Right kidney (tissue), 1 donor: Measurements from ENCODE around the gene MYOG.
A peak's percentile ranks its signal among the peaks of the same experiment; 100 is the strongest.

ENCODE experiments used
- DNase-seq: peaks from one replicate; pipeline ENCODE4 v3.0.0-alpha.2; 2016

The MYOG gene

DNA sequence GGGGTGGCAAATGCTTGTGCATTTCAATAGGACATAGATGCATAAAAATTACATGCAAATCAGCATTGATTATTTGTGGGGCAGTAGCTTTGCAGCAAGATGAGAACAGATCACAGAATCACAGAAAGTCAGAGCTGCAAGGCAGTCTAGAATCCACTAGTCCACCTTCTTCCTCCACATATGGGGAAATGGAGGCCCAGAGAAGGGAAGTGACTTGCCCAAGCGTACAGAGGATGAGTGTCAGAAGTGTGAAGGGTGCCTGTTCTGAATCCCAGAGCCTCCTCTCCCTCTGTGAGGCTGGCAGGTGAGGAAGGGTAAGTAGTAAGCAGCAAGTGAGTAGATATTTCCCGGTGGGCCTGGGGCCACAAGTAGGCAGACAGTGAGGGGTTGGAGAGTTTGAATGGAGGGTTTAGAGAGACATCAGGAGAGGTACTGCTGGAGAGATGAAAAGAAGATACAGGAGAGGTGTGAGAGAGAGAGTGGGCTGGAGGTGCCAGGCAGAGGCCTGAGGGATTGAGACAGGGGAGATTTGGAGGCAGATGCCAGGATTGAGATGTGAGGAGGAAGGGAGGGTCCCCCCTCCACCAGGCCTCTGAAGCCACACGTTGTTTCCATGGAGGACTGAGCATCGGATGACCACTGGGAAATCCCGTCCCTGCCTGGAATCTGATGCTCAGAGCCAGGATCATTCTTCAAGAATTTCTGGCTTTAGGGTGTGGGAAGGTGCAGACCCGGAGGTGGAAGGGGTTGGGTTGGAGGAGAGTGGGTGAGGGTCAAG is 4.8 kb upstream of the MYOG start:
- DNase-seq = no peak

GRCh38 chr1:203089651-203090045 is 3.8 kb upstream of the MYOG start:
- DNase-seq = no peak

GRCh38 chr1:203089001-203089650 is 3.3 kb upstream of the MYOG start:
- DNase-seq = no peak

GRCh38 chr1:203088441-203088840 is 2.6 kb upstream of the MYOG start:
- DNase-seq = no peak

- no peak for DNase-seq
These were observed 1.4 kb upstream of the MYOG start for GRCh38 chr1:203086992-203087763.

DNA sequence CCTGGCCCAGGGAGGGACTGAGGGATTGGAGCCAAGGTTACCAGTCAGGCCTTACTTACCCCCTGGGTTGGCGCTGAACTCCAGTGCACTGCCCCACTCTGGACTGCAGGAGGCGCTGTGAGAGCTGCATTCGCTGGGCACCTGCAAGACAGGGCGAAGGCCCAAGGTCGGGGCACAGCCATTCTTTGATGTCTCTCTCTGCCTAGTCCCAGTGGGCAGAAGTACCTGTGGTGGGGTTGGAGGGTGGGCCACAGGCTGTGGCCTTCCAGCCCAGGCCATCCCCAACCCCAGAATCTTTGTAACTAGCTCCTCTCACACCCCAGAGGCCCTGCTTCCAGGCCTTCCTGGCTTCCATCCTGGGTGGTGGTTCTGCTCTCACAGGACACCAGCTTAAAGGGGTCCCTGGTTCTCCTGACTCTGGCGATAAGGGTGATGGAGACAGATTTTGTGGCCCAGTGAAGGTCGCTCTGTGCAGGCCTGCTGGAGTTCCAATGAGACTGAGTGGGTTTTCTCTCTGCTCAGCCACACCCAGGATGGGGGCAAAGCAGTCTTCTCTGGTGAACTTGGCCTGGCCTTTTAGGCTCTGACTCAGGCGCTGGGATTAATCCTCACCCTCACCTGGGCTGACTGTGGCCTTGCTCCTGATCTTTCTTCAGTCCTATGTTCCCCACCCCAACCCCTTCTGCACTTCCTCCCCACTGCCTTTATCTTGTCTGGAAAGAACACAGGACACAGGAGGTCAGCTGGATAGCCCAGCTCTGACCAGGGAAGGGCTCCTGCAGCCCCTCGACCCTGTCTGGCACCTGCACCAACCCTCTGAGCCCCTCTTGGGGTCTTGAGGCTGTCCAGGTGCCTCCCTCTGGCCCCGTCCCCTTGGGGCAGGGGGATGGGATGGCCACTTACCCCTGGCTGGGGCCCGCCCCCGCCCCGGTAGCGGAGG is 954 bp downstream of the MYOG start:
- no peak for DNase-seq

- DNase-seq = no peak
These were observed 2.3 kb downstream of the MYOG start for GRCh38 chr1:203083463-203083921.

GRCh38 chr1:203082571-203083462 is 3.0 kb downstream of the MYOG start:
- DNase-seq = no peak

- no peak for DNase-seq
These were observed 3.6 kb downstream of the MYOG start for GRCh38 chr1:203082231-203082505.

- DNase-seq = no peak
These were observed 4.2 kb downstream of the MYOG start for GRCh38 chr1:203081465-203082230.

- DNase-seq = no peak
These were observed 5.4 kb downstream of the MYOG start for GRCh38 chr1:203080456-203080855.

DNA sequence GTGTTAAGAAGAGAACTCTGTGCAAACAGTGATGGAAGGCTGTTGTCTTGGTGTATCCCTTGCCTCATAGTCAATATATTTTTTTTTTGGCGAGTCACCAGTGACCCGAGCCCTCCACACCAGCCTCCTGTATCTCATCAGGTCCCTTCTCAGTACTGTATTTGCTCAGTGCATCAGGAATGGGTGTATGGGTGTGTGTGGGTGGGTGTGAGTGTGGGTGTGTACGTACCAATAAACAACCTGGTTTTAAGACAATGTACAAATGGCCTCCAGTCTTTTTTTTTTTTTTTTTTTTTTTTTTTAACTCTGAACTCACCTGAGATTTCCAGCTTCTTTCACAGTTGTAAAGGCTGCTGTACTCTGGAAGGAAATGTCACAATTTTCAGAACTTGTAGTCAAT is 7.3 kb downstream of the MYOG start:
- DNase-seq = no peak

DNA sequence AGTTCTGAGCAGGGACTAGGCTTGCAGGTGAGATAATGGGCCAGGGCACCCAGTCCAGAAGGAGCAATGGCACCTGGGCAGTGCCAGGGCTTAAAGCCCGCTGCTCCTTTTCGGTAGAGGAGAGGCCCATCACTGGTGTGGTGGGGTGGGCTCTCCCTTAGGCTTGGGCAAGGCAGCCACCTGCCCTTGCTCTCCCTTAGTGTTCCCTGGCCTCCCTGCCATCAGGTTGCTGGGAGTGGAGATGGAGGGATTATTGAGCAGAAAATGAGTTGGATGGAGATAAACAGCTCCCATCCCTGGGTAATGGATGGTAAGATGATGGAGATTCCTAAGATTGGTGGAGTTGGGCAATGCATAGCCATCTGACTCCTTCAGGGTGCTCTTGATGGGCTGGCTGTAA is 7.9 kb downstream of the MYOG start:
- DNase-seq = no peak

- no peak for DNase-seq
These were observed 8.4 kb downstream of the MYOG start for GRCh38 chr1:203077367-203077766.

GRCh38 chr1:203076031-203076511 is 9.7 kb downstream of the MYOG start:
- peak; percentile 52 for DNase-seq

GRCh38 chr1:203075236-203076030 is 10.4 kb downstream of the MYOG start:
- DNase-seq = peak; percentile 74

GRCh38 chr1:203074610-203075009 is 11.2 kb downstream of the MYOG start:
- DNase-seq = no peak

- DNase-seq = no peak
These were observed 12.3 kb downstream of the MYOG start for GRCh38 chr1:203073469-203073868.

DNA sequence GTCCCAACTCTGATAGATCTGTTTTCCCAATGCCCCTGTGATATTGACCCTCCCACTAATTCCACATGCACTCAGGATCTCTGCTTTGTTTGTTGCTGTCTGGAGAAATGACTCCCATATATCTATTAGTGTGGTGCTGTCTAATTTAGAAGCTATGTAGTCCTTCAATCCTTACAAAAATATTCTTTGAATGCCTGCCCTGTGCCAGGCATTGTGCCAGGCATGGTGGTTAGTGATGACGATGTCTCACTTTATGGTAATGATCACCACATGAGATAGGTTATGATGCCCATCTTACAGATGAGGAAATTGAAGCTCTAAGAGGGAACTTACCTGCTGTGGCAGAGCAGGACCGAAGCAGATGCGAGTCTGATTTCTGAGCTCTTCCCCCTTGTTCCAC is 12.9 kb downstream of the MYOG start:
- no peak for DNase-seq
